Endothelial cell of umbilical vein (primary cell): ENCODE measurements around the gene GRIA4. TPM values are rescaled to one million over a fixed set of nuclear protein-coding genes. Genes with fewer than 3 reads are reported as not detected.
A peak's percentile ranks its signal among the peaks of the same experiment; 100 is the strongest.

Experiments used
- BruUV-seq: library from RNA; stranded (reverse); fragments of 400-500 nt; replicated peaks from 2 replicates; lab custom pipeline; 2021; lab: Mats Ljungman, UMichigan
- CTCF ChIA-PET: fragments of 300-600, 350-600 bp; sonication (Branson Sonifier 250); formaldehyde crosslinking; loops from one replicate; lab custom pipeline; 2021; ENCODE audit warnings: antibody characterized with exemption, inconsistent platforms; lab: Charles Lee
- POLR2A ChIA-PET: fragments of 300-600, 350-600 bp; sonication (Branson Sonifier 250); formaldehyde crosslinking; loops from one replicate; lab custom pipeline; 2021; ENCODE audit warnings: antibody characterized with exemption, inconsistent platforms; lab: Charles Lee
- DNase-seq: peaks from one replicate; pipeline ENCODE4 v3.0.0-alpha.2; 2011; ENCODE audit warnings: low read depth, low spot score
- FAIRE-seq: peaks from 2 replicates; lab custom pipeline; 2011; peaks lifted over from hg19 to GRCh38; lab: Jason Lieb, UNC
- H2AFZ ChIP-seq: 2 replicates; pipeline ENCODE4 v1.6.0; 2012; ENCODE audit warnings: low read depth, low read length, control low read depth, inconsistent platforms
- H3K27ac ChIP-seq: 2 replicates; pipeline ENCODE4 v1.5.1; 2011; ENCODE audit warnings: low read depth, mild to moderate bottlenecking, control low read depth, low read length, moderate library complexity; ENCODE audit not compliant: insufficient read depth
- H3K27me3 ChIP-seq, 2 experiments: 2 replicates each; pipeline versions ENCODE4 v1.6.0 to v1.6.1; 2011; ENCODE audit warnings: low read length in 2 of 2, mixed read lengths in 1 of 2; ENCODE audit not compliant: control insufficient read depth in 2 of 2, insufficient read depth in 2 of 2
- H3K36me3 ChIP-seq, 2 experiments: 2 replicates in 1 of 2; 3 replicates in 1 of 2; pipeline ENCODE4 v1.5.1; 2011; ENCODE audit warnings: low read length in 2 of 2, mild to moderate bottlenecking in 1 of 2, moderate library complexity in 1 of 2; ENCODE audit not compliant: control insufficient read depth in 2 of 2, insufficient read depth in 2 of 2; ENCODE audit errors: extremely low read depth in 1 of 2
- H3K4me1 ChIP-seq: 3 replicates; pipeline ENCODE4 v1.5.1; 2011; ENCODE audit warnings: mild to moderate bottlenecking, low read length; ENCODE audit not compliant: control insufficient read depth, insufficient read depth; ENCODE audit errors: extremely low read depth
- H3K4me2 ChIP-seq: 2 replicates; pipeline ENCODE4 v1.6.1; 2011; ENCODE audit warnings: low read length, control low read depth, mixed read lengths; ENCODE audit not compliant: insufficient read depth
- H3K4me3 ChIP-seq, 3 experiments: fragments of 200-600 bp in 1 of 3; sonication (generic), shearing (Covaris generic) in 1 of 3; replicated peaks in 1 of 3; 2 replicates each; pipeline ENCODE4 v1.5.1; 2011 to 2016; ENCODE audit warnings: control low read depth in 3 of 3, low read length in 3 of 3, mild to moderate bottlenecking in 2 of 3, inconsistent platforms in 1 of 3, low read depth in 1 of 3, moderate library complexity in 1 of 3; ENCODE audit not compliant: insufficient read depth in 1 of 3
- H3K79me2 ChIP-seq: 2 replicates; pipeline ENCODE4 v1.6.0; 2012; ENCODE audit warnings: low read length, inconsistent platforms; ENCODE audit not compliant: control insufficient read depth, insufficient read depth
- H3K9ac ChIP-seq: replicated peaks from 2 replicates; pipeline ENCODE3; 2011; ENCODE audit warnings: low read length, control low read depth; ENCODE audit not compliant: insufficient read depth; ENCODE audit errors: extremely low read depth
- H3K9me1 ChIP-seq: replicated peaks from 3 replicates; pipeline ENCODE4 v1.6.0; 2011; ENCODE audit warnings: mild to moderate bottlenecking, low read length; ENCODE audit not compliant: control insufficient read depth, insufficient read depth; ENCODE audit errors: extremely low read depth
- H3K9me3 ChIP-seq: replicated peaks from 2 replicates; pipeline ENCODE4 v1.5.1; 2012; ENCODE audit warnings: low read length, inconsistent platforms; ENCODE audit not compliant: control insufficient read depth, insufficient read depth
- H4K20me1 ChIP-seq: replicated peaks from 2 replicates; pipeline ENCODE3; 2011; ENCODE audit warnings: mild to moderate bottlenecking, low read length; ENCODE audit not compliant: control insufficient read depth, insufficient read depth; ENCODE audit errors: extremely low read depth
- CTCF ChIP-seq, 2 donors: IDR thresholded peaks; 1 replicate in 1 of 2; 2 replicates in 1 of 2; pipeline ENCODE4 v1.5.1; 2011; ENCODE audit warnings: low read length in 2 of 2, mild to moderate bottlenecking in 2 of 2, moderate library complexity in 2 of 2, control low read depth in 1 of 2, inconsistent platforms in 1 of 2, low read depth in 1 of 2; ENCODE audit not compliant: insufficient read depth in 1 of 2; ENCODE audit errors: extremely low read depth in 1 of 2
- EZH2 ChIP-seq: IDR thresholded peaks from 2 replicates; pipeline ENCODE4 v1.6.1; 2012; ENCODE audit warnings: borderline replicate concordance, low read depth, mild to moderate bottlenecking, moderate library complexity, low read length, inconsistent platforms; ENCODE audit not compliant: severe bottlenecking
- FOS ChIP-seq: IDR thresholded peaks from 2 replicates; pipeline ENCODE4 v1.6.1; 2011; ENCODE audit warnings: mild to moderate bottlenecking, low read length, moderate library complexity, borderline replicate concordance; ENCODE audit not compliant: insufficient read depth
- GATA2 ChIP-seq: IDR thresholded peaks from 2 replicates; pipeline ENCODE4 v1.7.0; 2011; ENCODE audit warnings: low read depth, mild to moderate bottlenecking, moderate library complexity, mixed read lengths, low read length; ENCODE audit not compliant: insufficient read length, insufficient read depth
- JUN ChIP-seq: IDR thresholded peaks from 2 replicates; pipeline ENCODE4 v1.6.1; 2011; ENCODE audit warnings: borderline replicate concordance, low read depth; ENCODE audit not compliant: insufficient read length, insufficient read depth
- MAX ChIP-seq: IDR thresholded peaks from 2 replicates; pipeline ENCODE4 v1.6.1; 2011; ENCODE audit not compliant: insufficient read depth, insufficient read length
- MYC ChIP-seq: IDR thresholded peaks from one replicate; pipeline ENCODE4 v1.6.1; 2011; ENCODE audit warnings: mild to moderate bottlenecking, low read depth, low read length
- POLR2A ChIP-seq: IDR thresholded peaks from 2 replicates; pipeline ENCODE4 v1.6.1; 2012; ENCODE audit warnings: low read depth, mild to moderate bottlenecking, control low read depth, low read length
- POLR2AphosphoS5 ChIP-seq: IDR thresholded peaks from 2 replicates; pipeline ENCODE4 v1.6.1; 2012; ENCODE audit warnings: low read depth, mild to moderate bottlenecking, control low read depth, low read length, moderate library complexity; ENCODE audit not compliant: insufficient read depth
- dilution Hi-C: fragments of 300-500 bp; cut with MboI; formaldehyde crosslinking; loops from one replicate; pipeline ENCODE4 v1.15.0; 2019; ENCODE audit warnings: low sequenced_read_pairs; ENCODE audit not compliant: extremely low pct_ligation_motif_present
- intact Hi-C: fragments of 100-400 bp; cut with micrococcal nuclease; formaldehyde crosslinking; loops from one replicate; pipeline ENCODE4 v1.10.0; 2022
- polyA plus RNA-seq, 4 experiments: library from polyadenylated mRNA; depleted of rRNA in 3 of 4; stranded (reverse) in 3 of 4; unstranded in 1 of 4; fragments of >200 nt; gene quantifications; 2 replicates each; pipeline versions ENCODE4 v1.2.1 to v1.2.3, GENCODE V29; 2011 to 2012; ENCODE audit warnings: missing spikeins in 1 of 4
- total RNA-seq: library from RNA; stranded (reverse); gene quantifications from 2 replicates; pipeline ENCODE4 v1.2.3, GENCODE V29; 2021

The GRIA4 gene
- total and polyA plus RNA-seq, 2 donors (not counting 3 experiments of a cell fraction or from before 2014, with no cell fraction given), result not detected

- H3K27ac ChIP-seq, result peak overlapping the region; percentile 63
- CTCF ChIA-PET, result interaction anchor here (0.8 kb wide), 1 partner anchor 65 kb away, joined by 3 read pairs; no protein-coding TSS in a partner anchor
- H3K9me1 ChIP-seq, result no peaks in the 10 kb centered on the region
- peak overlapping the region; percentile 50 for H3K9ac ChIP-seq
- H3K79me2 ChIP-seq, result peaks cover 31% of the 10 kb centered on the region
- TSS peak; percentile 88 for BruUV-seq
- POLR2A ChIA-PET, result no interaction called here
- intact Hi-C loops, result loop anchor here (1.0 to 10.0 kb wide), 5 partner anchors 8 to 978 kb away; partner anchors contain the start of genes AASDHPPT, CARD16 and KBTBD3
- TF ChIP-seq MAX (no peak), CTCF (IDR thresholded peaks at IDR 0.05; ENCODE audit: extremely low read depth in 1 of 2, insufficient read depth in 1 of 2, low read depth in 1 of 2, low read length in 2 of 2) (no peak), EZH2 (no peak), JUN (no peak), MYC (no peak), GATA2 (no peak), FOS (no peak), POLR2A (no peak), POLR2AphosphoS5 (no peak)
- peaks cover 17% of the 10 kb centered on the region for H3K4me1 ChIP-seq
- no peaks in the 10 kb centered on the region for H4K20me1 ChIP-seq
- peak overlapping the region; percentile 74 for H3K4me2 ChIP-seq
- H3K4me3 ChIP-seq, result peak overlapping the region; percentile 38 to 74 (median 46)
- no peak for FAIRE-seq
- H3K36me3 ChIP-seq, result no peaks in the 10 kb centered on the region
- peak overlapping the region; percentile 96 for H2AFZ ChIP-seq
- no peak for DNase-seq
- no peaks in the 10 kb centered on the region for H3K27me3 ChIP-seq
- dilution Hi-C loops, result no loop called here
- no peaks in the 10 kb centered on the region for H3K9me3 ChIP-seq
These were observed 413.0 kb downstream of the GRIA4 start for GRCh38 chr11:106022795-106023275.
